Activated T-cell treated with anti-CD3 and anti-CD28 coated beads, Interleukin-2, amount 50 U/mL, for 24 hours (primary cell): ENCODE data around the gene GRID1.

Experiments
- DNase-seq: peaks from one replicate; pipeline ENCODE4 v3.0.0-alpha.2; 2020
- H3K27ac Mint-ChIP-seq: 2 replicates; pipeline ENCODE4 v1.8.0; 2020; ENCODE audit warnings: mild to moderate bottlenecking, mixed read lengths
- H3K27me3 Mint-ChIP-seq: 2 replicates; pipeline ENCODE4 v1.8.0; 2020; ENCODE audit warnings: mixed read lengths
- H3K36me3 Mint-ChIP-seq: 2 replicates; pipeline ENCODE4 v1.8.0; 2020; ENCODE audit warnings: low read depth, mixed read lengths
- H3K4me1 Mint-ChIP-seq: 2 replicates; pipeline ENCODE4 v1.8.0; 2020; ENCODE audit warnings: low read depth, mixed read lengths
- H3K4me3 Mint-ChIP-seq: 2 replicates; pipeline ENCODE4 v1.8.0; 2020; ENCODE audit warnings: mild to moderate bottlenecking, moderate library complexity, mixed read lengths
- H3K9me3 Mint-ChIP-seq: 2 replicates; pipeline ENCODE4 v1.8.0; 2020; ENCODE audit warnings: mixed read lengths

GRID1 gene

DNA sequence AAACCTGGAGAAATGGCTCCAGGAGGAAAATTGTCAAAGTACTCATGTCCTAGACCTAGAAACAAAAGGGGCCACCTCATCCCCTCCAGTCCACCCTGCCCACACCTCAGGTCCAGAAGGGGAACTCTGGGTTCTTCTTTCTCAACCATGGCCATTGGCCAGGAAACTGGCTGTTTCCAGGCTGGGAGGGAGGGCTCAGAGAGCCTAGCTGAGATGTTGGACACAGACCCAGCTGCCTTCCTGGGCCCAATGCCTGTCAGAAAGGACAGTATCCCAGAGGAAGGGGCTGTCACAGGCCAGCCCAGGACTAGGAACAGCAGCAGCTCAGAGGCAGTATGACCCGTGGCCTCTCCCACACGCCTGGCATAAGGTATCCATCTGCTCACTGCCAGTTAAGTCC is 9.6 kb downstream of the GRID1 start:
- Mint-ChIP-seq H3K9me3 (no peaks in the 10 kb centered on the region), H3K27me3 (peaks cover 21% of the 10 kb centered on the region), H3K4me3 (no peak overlapping the region), H3K4me1 (no peaks in the 10 kb centered on the region), H3K36me3 (no peaks in the 10 kb centered on the region), H3K27ac (no peak overlapping the region)
- DNase-seq: no peak

- Mint-ChIP-seq H3K36me3 (no peaks in the 10 kb centered on the region), H3K4me1 (no peaks in the 10 kb centered on the region), H3K27me3 (peaks cover 14% of the 10 kb centered on the region), H3K9me3 (no peaks in the 10 kb centered on the region), H3K27ac (no peak overlapping the region), H3K4me3 (no peak overlapping the region)
- DNase-seq: no peak
Observed at GRCh38 chr10:86356296-86356695, 10.3 kb downstream of the GRID1 start.

GRCh38 chr10:86355571-86356038 is 11.0 kb downstream of the GRID1 start:
- no peak for DNase-seq
- no peak overlapping the region for H3K27ac Mint-ChIP-seq

GRCh38 chr10:86354761-86355540 is 11.6 kb downstream of the GRID1 start:
- Mint-ChIP-seq H3K36me3 (no peaks in the 10 kb centered on the region), H3K9me3 (no peaks in the 10 kb centered on the region), H3K27me3 (peaks cover 12% of the 10 kb centered on the region), H3K27ac (no peak overlapping the region), H3K4me3 (no peak overlapping the region), H3K4me1 (no peaks in the 10 kb centered on the region)
- no peak for DNase-seq

More at GRCh38 chr10:86355571-86356038, 11.0 kb downstream of the GRID1 start:
- Mint-ChIP-seq H3K4me1 (no peaks in the 10 kb centered on the region), H3K9me3 (no peaks in the 10 kb centered on the region), H3K4me3 (no peak overlapping the region), H3K27me3 (peaks cover 12% of the 10 kb centered on the region), H3K36me3 (no peaks in the 10 kb centered on the region)

GRCh38 chr10:86353506-86354485 is 12.8 kb downstream of the GRID1 start:
- H3K4me1 Mint-ChIP-seq: no peaks in the 10 kb centered on the region
- H3K4me3 Mint-ChIP-seq: no peak overlapping the region
- H3K27ac Mint-ChIP-seq: no peak overlapping the region
- H3K27me3 Mint-ChIP-seq: peaks cover 12% of the 10 kb centered on the region
- no peak for DNase-seq
- no peaks in the 10 kb centered on the region for H3K9me3 Mint-ChIP-seq
- no peaks in the 10 kb centered on the region for H3K36me3 Mint-ChIP-seq

GRCh38 chr10:86350897-86351296 is 15.7 kb downstream of the GRID1 start:
- Mint-ChIP-seq H3K27ac (no peak overlapping the region), H3K9me3 (no peaks in the 10 kb centered on the region), H3K36me3 (no peaks in the 10 kb centered on the region), H3K27me3 (peaks cover 7% of the 10 kb centered on the region), H3K4me1 (no peaks in the 10 kb centered on the region), H3K4me3 (no peak overlapping the region)
- no peak for DNase-seq

DNA sequence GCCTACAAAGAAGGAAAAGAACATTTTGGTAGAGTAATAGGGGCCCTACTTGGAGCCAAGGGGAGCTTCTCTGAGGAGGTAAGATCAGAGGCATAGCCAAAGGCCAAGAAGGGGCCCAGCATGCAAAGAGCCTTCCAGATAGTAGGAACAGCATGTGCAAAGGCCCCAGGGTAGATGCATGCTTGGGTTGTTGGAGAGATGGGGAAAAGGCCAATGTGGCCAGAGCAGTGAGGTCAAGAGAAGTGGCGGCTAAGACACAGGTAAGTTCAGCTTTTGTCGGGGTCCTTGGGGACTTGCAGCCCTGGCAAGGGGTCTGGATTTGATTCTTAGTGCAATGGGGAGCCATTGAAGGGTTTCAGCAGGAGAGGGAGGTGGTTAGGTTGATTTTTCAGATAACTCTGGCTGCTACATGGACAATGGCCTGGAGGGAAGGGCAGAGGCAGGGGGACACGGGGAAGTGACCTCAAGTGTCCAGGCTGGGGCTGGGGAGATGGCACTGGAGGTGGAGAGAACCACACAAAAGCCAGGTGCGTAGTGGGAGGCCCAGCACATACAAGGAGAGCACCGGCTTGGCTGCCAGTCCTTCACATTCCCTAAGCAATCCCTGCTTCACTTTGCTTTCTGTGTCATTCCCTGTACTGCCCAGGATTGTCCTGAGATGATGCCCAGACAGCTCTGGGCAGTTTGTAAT is 16.5 kb downstream of the GRID1 start:
- no peak overlapping the region for H3K27ac Mint-ChIP-seq
- H3K27me3 Mint-ChIP-seq: peaks cover 4% of the 10 kb centered on the region
- no peaks in the 10 kb centered on the region for H3K4me1 Mint-ChIP-seq
- no peak overlapping the region for H3K4me3 Mint-ChIP-seq
- H3K36me3 Mint-ChIP-seq: no peaks in the 10 kb centered on the region
- no peak for DNase-seq
- H3K9me3 Mint-ChIP-seq: no peaks in the 10 kb centered on the region

DNA sequence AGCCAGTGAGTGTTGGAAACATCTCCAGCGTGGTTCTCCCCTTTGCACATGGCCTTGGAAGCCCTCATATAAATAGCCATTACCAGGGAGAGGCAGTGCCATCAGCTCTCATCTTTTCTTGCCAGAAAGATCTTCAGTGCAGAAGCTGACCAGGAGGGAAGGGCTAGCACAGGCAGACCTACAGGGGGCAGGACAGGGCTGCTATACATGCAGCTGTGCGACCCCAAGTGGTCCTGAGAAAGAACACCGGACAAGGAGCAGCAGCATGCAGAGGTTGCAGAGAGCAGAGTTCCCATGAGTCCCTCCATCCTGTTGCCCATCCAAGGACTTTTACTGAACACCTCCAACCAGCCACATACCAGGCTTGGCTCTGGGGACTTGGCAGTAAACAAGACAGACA is 17.1 kb downstream of the GRID1 start:
- no peak overlapping the region for H3K4me3 Mint-ChIP-seq
- no peaks in the 10 kb centered on the region for H3K36me3 Mint-ChIP-seq
- H3K9me3 Mint-ChIP-seq: no peaks in the 10 kb centered on the region
- H3K27ac Mint-ChIP-seq: no peak overlapping the region
- no peaks in the 10 kb centered on the region for H3K4me1 Mint-ChIP-seq
- peaks cover 3% of the 10 kb centered on the region for H3K27me3 Mint-ChIP-seq
- DNase-seq: no peak

DNA sequence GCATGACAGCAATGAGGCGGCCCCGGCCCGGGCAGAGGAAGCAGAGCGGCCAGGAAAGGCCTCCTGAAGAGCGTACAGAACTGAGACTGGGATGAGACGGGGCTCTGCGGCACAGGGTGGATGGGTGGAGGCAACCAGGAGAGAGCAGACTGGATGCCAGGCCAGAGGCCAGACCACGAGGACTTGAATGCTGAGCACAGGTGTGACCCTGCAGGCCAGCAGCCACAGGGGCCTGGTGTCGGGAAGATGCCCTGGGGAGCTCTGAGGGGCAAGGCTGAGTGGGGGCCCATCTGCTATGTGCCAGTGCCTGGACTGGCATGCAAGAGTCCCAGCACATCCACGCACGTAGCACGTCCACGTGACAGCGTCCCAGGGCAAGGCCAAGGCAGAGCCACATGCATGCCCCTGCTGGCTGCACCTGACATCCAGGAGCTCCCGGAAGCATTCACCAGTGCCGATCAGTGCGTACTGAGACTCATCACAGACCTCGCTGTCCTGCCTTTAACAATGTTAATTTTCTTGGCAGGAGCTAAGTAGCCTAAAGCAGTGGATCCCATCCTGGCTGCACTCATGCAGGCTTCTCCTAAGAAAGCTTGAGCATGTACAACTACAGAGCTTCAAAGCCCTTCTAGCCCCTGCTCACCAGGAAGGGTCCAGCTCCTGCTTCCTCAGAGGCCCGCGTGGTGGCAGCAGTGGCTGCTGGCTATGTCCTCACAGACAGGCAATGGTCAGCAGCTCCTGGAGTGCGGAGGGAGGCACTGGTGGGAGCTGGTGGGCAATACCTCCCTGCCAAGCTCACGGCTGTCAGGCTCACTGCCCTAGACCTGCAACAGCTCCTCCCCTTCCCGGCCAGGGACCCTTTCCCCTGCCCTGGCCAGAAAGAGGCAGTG is 18.0 kb downstream of the GRID1 start:
- H3K4me1 Mint-ChIP-seq: no peaks in the 10 kb centered on the region
- H3K27me3 Mint-ChIP-seq: no peaks in the 10 kb centered on the region
- H3K27ac Mint-ChIP-seq: no peak overlapping the region
- H3K4me3 Mint-ChIP-seq: no peak overlapping the region
- no peaks in the 10 kb centered on the region for H3K9me3 Mint-ChIP-seq
- H3K36me3 Mint-ChIP-seq: no peaks in the 10 kb centered on the region
- no peak for DNase-seq

- H3K4me1 Mint-ChIP-seq: no peaks in the 10 kb centered on the region
- H3K4me3 Mint-ChIP-seq: no peak overlapping the region
- no peak overlapping the region for H3K27ac Mint-ChIP-seq
- no peaks in the 10 kb centered on the region for H3K27me3 Mint-ChIP-seq
- no peak for DNase-seq
- H3K36me3 Mint-ChIP-seq: no peaks in the 10 kb centered on the region
- no peaks in the 10 kb centered on the region for H3K9me3 Mint-ChIP-seq
Observed at GRCh38 chr10:86347856-86348255, 18.7 kb downstream of the GRID1 start.

DNA sequence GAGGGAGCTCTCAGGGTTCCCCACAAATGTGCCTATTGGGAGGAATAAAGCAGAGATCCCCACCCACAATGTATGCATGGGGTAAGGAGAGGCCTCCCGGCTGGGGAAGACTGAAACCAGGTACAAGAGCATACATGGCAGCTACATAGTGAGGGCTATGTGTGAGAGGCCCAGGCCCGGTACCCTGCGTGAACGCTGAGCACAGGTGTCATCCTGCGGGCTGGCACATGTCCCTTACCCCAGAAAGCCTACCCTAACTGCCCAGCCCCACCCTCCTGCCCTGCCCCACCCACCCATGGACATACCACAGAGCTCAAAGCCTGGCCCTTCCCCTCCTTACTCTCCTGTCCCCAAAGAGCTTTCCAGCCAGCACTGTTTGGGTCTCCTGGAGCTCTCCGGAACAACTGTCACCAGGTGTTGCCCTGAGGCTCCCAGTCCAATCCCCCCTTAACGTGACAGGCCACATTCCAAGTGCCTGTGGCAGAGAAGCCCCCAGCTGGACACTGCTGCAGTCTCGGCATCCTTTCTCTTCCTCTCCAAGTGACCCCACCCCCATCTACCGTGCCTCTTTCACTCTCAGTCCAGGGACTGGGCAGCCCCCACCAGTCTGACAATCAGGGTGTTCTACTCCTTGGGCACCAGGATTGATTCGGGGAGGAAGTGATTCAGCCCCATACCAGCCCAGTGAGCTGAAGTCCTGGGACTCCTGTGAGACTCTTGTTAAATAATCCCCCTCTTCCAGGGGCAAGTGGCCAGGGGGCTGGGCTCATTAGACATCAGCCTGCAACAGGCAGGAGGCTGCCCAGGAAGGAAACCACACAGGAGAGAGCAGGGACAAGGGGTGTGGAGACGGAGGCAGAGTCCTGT is 19.6 kb downstream of the GRID1 start:
- H3K27ac Mint-ChIP-seq: no peak overlapping the region
- H3K4me1 Mint-ChIP-seq: no peaks in the 10 kb centered on the region
- H3K9me3 Mint-ChIP-seq: no peaks in the 10 kb centered on the region
- DNase-seq: no peak
- H3K4me3 Mint-ChIP-seq: no peak overlapping the region
- no peaks in the 10 kb centered on the region for H3K27me3 Mint-ChIP-seq
- H3K36me3 Mint-ChIP-seq: no peaks in the 10 kb centered on the region

GRCh38 chr10:86345859-86346798 is 20.5 kb downstream of the GRID1 start:
- no peak for DNase-seq
- Mint-ChIP-seq H3K9me3 (no peaks in the 10 kb centered on the region), H3K27me3 (no peaks in the 10 kb centered on the region), H3K4me1 (no peaks in the 10 kb centered on the region), H3K27ac (no peak overlapping the region), H3K4me3 (no peak overlapping the region), H3K36me3 (no peaks in the 10 kb centered on the region)
